ENCODE results near the gene ZFP36L1. TPM values are rescaled to one million over a fixed set of nuclear protein-coding genes. Genes with fewer than 3 reads are reported as not detected.
A peak's percentile ranks its signal among the peaks of the same experiment; 100 is the strongest.
"Not testable (repeated sequence)": the region's sequence is repeated elsewhere in the genome, so short reads cannot be mapped to it uniquely, and the experiment has no call there.

The ZFP36L1 gene
- total RNA-seq, 2 experiments from 2014 or later: 103 to 107 TPM

DNA sequence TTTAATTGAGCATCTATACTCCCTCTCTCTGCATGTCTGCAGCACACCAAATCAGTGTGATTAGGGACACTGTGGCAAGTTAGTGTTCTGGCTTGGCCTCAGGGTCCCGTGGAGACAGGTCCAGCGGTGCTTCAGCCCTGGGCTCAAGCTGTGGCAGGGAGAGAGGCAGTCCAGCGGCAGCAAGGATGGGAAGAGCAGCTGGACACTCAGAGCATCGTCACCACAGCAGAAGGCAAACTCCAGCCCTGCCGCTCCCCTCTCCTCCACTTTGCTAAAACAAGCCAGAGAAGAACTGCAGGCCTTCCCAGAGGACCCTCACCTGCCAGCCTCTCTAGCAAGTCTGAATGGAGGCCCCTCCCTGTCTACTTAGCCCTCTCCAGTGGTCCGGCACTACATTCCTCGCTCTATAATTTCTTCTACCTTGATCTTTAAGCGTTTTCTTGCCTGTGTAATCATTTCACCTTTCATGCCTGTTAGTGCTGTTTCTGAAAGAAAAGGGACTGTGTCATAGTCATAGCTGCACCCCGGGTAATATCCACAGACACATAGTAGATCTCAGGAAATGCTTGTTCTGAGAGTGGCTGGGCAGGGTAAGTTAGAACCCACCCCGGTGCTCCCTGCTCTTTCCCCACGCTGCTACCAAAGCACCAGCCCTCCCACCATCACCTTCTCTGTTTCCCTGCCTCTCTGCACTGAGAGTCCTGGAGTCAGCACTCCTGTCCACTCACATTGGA, 22.1 kb downstream of the ZFP36L1 start:
- Mint-ChIP-seq H3K27ac (no peak overlapping the region), H3K4me1 (ENCODE audit: low read depth) (peaks cover 57% of the 10 kb centered on the region), H3K36me3 (no peaks in the 10 kb centered on the region), H3K4me3 (no peak overlapping the region), H3K9me3 (peaks cover 3% of the 10 kb centered on the region), H3K27me3 (no peaks in the 10 kb centered on the region)
- DNase-seq: no peak
- intact Hi-C loops (cut with micrococcal nuclease): no loop called here
- POLR2A ChIA-PET: interaction anchor here (0.6 kb wide), 1 partner anchor 365 kb away, joined by 3 read pairs; no protein-coding TSS in a partner anchor
- CTCF ChIA-PET: interaction anchor here (0.7 to 6.0 kb wide), 4 partner anchors 18 to 142 kb away, joined by 3 to 28 read pairs (median 3); no protein-coding TSS in a partner anchor

DNA sequence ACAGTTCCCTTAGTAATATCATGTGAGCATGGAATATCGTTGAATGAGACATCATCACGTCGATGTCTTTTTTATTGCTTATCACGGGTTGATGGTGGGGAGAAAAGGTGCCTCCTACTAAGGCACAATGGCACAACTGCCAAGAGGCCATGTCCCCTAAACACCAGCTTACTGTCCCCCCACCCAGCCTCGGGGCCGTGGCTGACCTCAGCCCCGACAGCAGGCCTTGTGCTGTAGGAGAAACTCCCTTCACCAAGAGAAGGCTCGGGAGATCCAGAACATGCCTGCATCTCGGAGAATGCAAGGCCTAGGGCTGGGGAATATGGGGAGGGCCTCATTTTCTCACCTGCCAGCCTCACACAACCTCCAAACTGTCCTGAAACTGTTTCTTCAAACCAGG, 22.8 kb downstream of the ZFP36L1 start:
- no peaks in the 10 kb centered on the region for H3K27me3 Mint-ChIP-seq
- intact Hi-C loops (cut with micrococcal nuclease): no loop called here
- peaks cover 59% of the 10 kb centered on the region for H3K4me1 Mint-ChIP-seq (ENCODE audit: low read depth)
- ChIA-PET POLR2A (no interaction called here), CTCF (no interaction called here)
- H3K9me3 Mint-ChIP-seq: no peaks in the 10 kb centered on the region
- H3K36me3 Mint-ChIP-seq: no peaks in the 10 kb centered on the region
- DNase-seq: no peak
- H3K4me3 Mint-ChIP-seq: no peak overlapping the region
- H3K27ac Mint-ChIP-seq: no peak overlapping the region

GRCh38 chr14:68768316-68768715, 24.6 kb downstream of the ZFP36L1 start:
- Mint-ChIP-seq H3K9me3 (no peaks in the 10 kb centered on the region), H3K4me1 (ENCODE audit: low read depth) (peaks cover 49% of the 10 kb centered on the region), H3K36me3 (no peaks in the 10 kb centered on the region), H3K4me3 (no peak overlapping the region), H3K27ac (no peak overlapping the region), H3K27me3 (no peaks in the 10 kb centered on the region)
- intact Hi-C loops (cut with micrococcal nuclease): no loop called here
- ChIA-PET CTCF (no interaction called here), POLR2A (no interaction called here)
- no peak for DNase-seq

DNA sequence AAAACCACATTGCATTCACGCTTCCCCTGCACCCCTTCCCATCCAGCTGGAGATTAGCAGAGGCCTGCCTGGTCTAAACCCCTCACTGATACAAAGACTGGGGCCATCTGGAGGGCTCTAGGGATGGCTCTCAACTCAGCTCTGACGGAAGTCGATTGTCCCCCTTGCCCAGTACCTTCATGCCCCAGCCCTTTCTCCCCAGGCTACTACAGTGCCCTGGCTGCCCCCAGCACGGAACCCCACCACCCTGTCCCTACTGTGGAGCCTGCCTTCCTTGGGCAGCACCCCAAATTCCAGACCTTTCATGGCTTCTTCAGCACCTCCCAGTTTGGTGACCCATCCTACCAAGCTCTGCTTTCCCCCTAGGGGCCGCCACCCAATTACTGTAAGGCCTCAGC, 25.6 kb downstream of the ZFP36L1 start:
- H3K9me3 Mint-ChIP-seq: no peaks in the 10 kb centered on the region
- H3K4me1 Mint-ChIP-seq (ENCODE audit: low read depth): peaks cover 40% of the 10 kb centered on the region
- CTCF ChIA-PET: interaction anchor here (1.2 kb wide), 1 partner anchor 22 kb away, joined by 4 read pairs; no protein-coding TSS in a partner anchor
- no peak overlapping the region for H3K4me3 Mint-ChIP-seq
- no peak overlapping the region for H3K27ac Mint-ChIP-seq
- no peak for DNase-seq
- POLR2A ChIA-PET: no interaction called here
- H3K36me3 Mint-ChIP-seq: no peaks in the 10 kb centered on the region
- intact Hi-C loops (cut with micrococcal nuclease): loop anchor here (1.0 kb wide), 1 partner anchor 15 kb away; no protein-coding TSS in a partner anchor
- H3K27me3 Mint-ChIP-seq: no peaks in the 10 kb centered on the region

- Mint-ChIP-seq H3K36me3 (no peaks in the 10 kb centered on the region), H3K9me3 (no peaks in the 10 kb centered on the region), H3K27ac (no peak overlapping the region), H3K4me3 (no peak overlapping the region), H3K4me1 (ENCODE audit: low read depth) (peaks cover 34% of the 10 kb centered on the region), H3K27me3 (no peaks in the 10 kb centered on the region)
- intact Hi-C loops (cut with micrococcal nuclease): loop anchor here (1.0 kb wide), 1 partner anchor 16 kb away; no protein-coding TSS in a partner anchor
- POLR2A ChIA-PET: interaction anchor here (1.0 kb wide), 1 partner anchor 16 kb away, joined by 3 read pairs; no protein-coding TSS in a partner anchor
- CTCF ChIA-PET: interaction anchor here (1.2 kb wide), 1 partner anchor 23 kb away, joined by 4 read pairs; no protein-coding TSS in a partner anchor
- DNase-seq: peak; percentile 52
These were observed 26.3 kb downstream of the ZFP36L1 start for GRCh38 chr14:68766299-68767247.

GRCh38 chr14:68763843-68764242, 29.0 kb downstream of the ZFP36L1 start:
- H3K36me3 Mint-ChIP-seq; H3K27me3 Mint-ChIP-seq; H3K9me3 Mint-ChIP-seq; H3K4me3 Mint-ChIP-seq; DNase-seq; intact Hi-C loops (cut with micrococcal nuclease); H3K27ac Mint-ChIP-seq: not testable (repeated sequence)
- CTCF ChIA-PET: interaction anchor here (0.6 to 1.3 kb wide), 2 partner anchors 18 to 104 kb away, joined by 3 read pairs; no protein-coding TSS in a partner anchor
- peaks cover 22% of the 10 kb centered on the region for H3K4me1 Mint-ChIP-seq (ENCODE audit: low read depth)
- POLR2A ChIA-PET: interaction anchor here (0.6 to 1.1 kb wide), 2 partner anchors 18 to 81 kb away, joined by 3 to 4 read pairs; no protein-coding TSS in a partner anchor

GRCh38 chr14:68762953-68763764, 29.7 kb downstream of the ZFP36L1 start:
- Mint-ChIP-seq H3K4me3 (no peak overlapping the region), H3K27ac (no peak overlapping the region), H3K36me3 (no peaks in the 10 kb centered on the region), H3K4me1 (ENCODE audit: low read depth) (peaks cover 24% of the 10 kb centered on the region), H3K9me3 (no peaks in the 10 kb centered on the region), H3K27me3 (no peaks in the 10 kb centered on the region)
- intact Hi-C loops (cut with micrococcal nuclease): no loop called here
- ChIA-PET CTCF (interaction anchor here (0.6 to 1.3 kb wide), 4 partner anchors 10 to 127 kb away, joined by 3 read pairs; no protein-coding TSS in a partner anchor), POLR2A (interaction anchor here (0.6 to 1.1 kb wide), 4 partner anchors 17 to 811 kb away, joined by 3 to 6 read pairs (median 4); no protein-coding TSS in a partner anchor)
- no peak for DNase-seq

- peaks cover 22% of the 10 kb centered on the region for H3K4me1 Mint-ChIP-seq (ENCODE audit: low read depth)
- DNase-seq: no peak
- no peaks in the 10 kb centered on the region for H3K27me3 Mint-ChIP-seq
- H3K4me3 Mint-ChIP-seq: no peak overlapping the region
- intact Hi-C loops (cut with micrococcal nuclease): no loop called here
- ChIA-PET POLR2A (no interaction called here), CTCF (interaction anchor here (1.4 kb wide), 1 partner anchor 20 kb away, joined by 3 read pairs; no protein-coding TSS in a partner anchor)
- no peak overlapping the region for H3K27ac Mint-ChIP-seq
- no peaks in the 10 kb centered on the region for H3K36me3 Mint-ChIP-seq
- no peaks in the 10 kb centered on the region for H3K9me3 Mint-ChIP-seq
These were observed 31.5 kb downstream of the ZFP36L1 start for GRCh38 chr14:68761391-68761790.

GRCh38 chr14:68760761-68761160, 32.1 kb downstream of the ZFP36L1 start:
- no peaks in the 10 kb centered on the region for H3K27me3 Mint-ChIP-seq
- no peaks in the 10 kb centered on the region for H3K9me3 Mint-ChIP-seq
- intact Hi-C loops (cut with micrococcal nuclease): no loop called here
- DNase-seq: no peak
- POLR2A ChIA-PET: no interaction called here
- peaks cover 18% of the 10 kb centered on the region for H3K4me1 Mint-ChIP-seq (ENCODE audit: low read depth)
- no peak overlapping the region for H3K27ac Mint-ChIP-seq
- no peaks in the 10 kb centered on the region for H3K36me3 Mint-ChIP-seq
- CTCF ChIA-PET: interaction anchor here (1.4 kb wide), 1 partner anchor 21 kb away, joined by 3 read pairs; no protein-coding TSS in a partner anchor
- H3K4me3 Mint-ChIP-seq: no peak overlapping the region

GRCh38 chr14:68759937-68760336, 32.9 kb downstream of the ZFP36L1 start:
- Mint-ChIP-seq H3K36me3 (no peaks in the 10 kb centered on the region), H3K4me1 (ENCODE audit: low read depth) (peaks cover 12% of the 10 kb centered on the region), H3K27me3 (no peaks in the 10 kb centered on the region), H3K4me3 (no peak overlapping the region), H3K9me3 (no peaks in the 10 kb centered on the region), H3K27ac (no peak overlapping the region)
- no peak for DNase-seq
- POLR2A ChIA-PET: no interaction called here
- CTCF ChIA-PET: interaction anchor here (1.2 kb wide), 1 partner anchor 57 kb away, joined by 3 read pairs; no protein-coding TSS in a partner anchor
- intact Hi-C loops (cut with micrococcal nuclease): no loop called here

- ChIA-PET CTCF (interaction anchor here (1.2 kb wide), 1 partner anchor 58 kb away, joined by 3 read pairs; no protein-coding TSS in a partner anchor), POLR2A (no interaction called here)
- peaks cover 8% of the 10 kb centered on the region for H3K4me1 Mint-ChIP-seq (ENCODE audit: low read depth)
- H3K27me3 Mint-ChIP-seq: no peaks in the 10 kb centered on the region
- no peak for DNase-seq
- no peaks in the 10 kb centered on the region for H3K36me3 Mint-ChIP-seq
- H3K27ac Mint-ChIP-seq: no peak overlapping the region
- H3K4me3 Mint-ChIP-seq: no peak overlapping the region
- intact Hi-C loops (cut with micrococcal nuclease): no loop called here
- no peaks in the 10 kb centered on the region for H3K9me3 Mint-ChIP-seq
These were observed 33.8 kb downstream of the ZFP36L1 start for GRCh38 chr14:68759017-68759560.

Data from activated CD4-positive, alpha-beta memory T cell treated with anti-CD3 and anti-CD28 coated beads for 36 hours (primary cell).